ENCODE data around the gene LIPC.

The LIPC gene

GRCh38 chr15:58538225-58538727 is 106.5 kb downstream of the LIPC start:
- TF ChIP-seq CTCF (IDR thresholded peaks at IDR 0.05; ENCODE audit: low read depth, low read length) = no peak
- no peak for DNase-seq (ENCODE audit: extremely low read depth, low read depth)

- no peak for DNase-seq (ENCODE audit: extremely low read depth, low read depth)
- no peak for TF ChIP-seq CTCF (IDR thresholded peaks at IDR 0.05; ENCODE audit: low read depth, low read length)
These were observed 107.1 kb downstream of the LIPC start for GRCh38 chr15:58538901-58539300.

- no peak for TF ChIP-seq CTCF (IDR thresholded peaks at IDR 0.05; ENCODE audit: low read depth, low read length)
- no peak for DNase-seq (ENCODE audit: extremely low read depth, low read depth)
These were observed 107.8 kb downstream of the LIPC start for GRCh38 chr15:58539548-58539947.

- no peak for DNase-seq (ENCODE audit: extremely low read depth, low read depth)
- TF ChIP-seq CTCF (IDR thresholded peaks at IDR 0.05; ENCODE audit: low read depth, low read length) = no peak
These were observed 109.8 kb downstream of the LIPC start for GRCh38 chr15:58541410-58542087.

GRCh38 chr15:58543664-58544335 is 112.0 kb downstream of the LIPC start:
- DNase-seq (ENCODE audit: extremely low read depth, low read depth) = no peak
- TF ChIP-seq CTCF (IDR thresholded peaks at IDR 0.05; ENCODE audit: low read depth, low read length) = no peak

GRCh38 chr15:58544756-58545155 is 113.0 kb downstream of the LIPC start:
- DNase-seq (ENCODE audit: extremely low read depth, low read depth) = no peak
- no peak for TF ChIP-seq CTCF (IDR thresholded peaks at IDR 0.05; ENCODE audit: low read depth, low read length)

- no peak for DNase-seq (ENCODE audit: extremely low read depth, low read depth)
- no peak for TF ChIP-seq CTCF (IDR thresholded peaks at IDR 0.05; ENCODE audit: low read depth, low read length)
These were observed 113.7 kb downstream of the LIPC start for GRCh38 chr15:58545307-58546065.
